SJCRH30 (cell line): ENCODE measurements around the gene PRKG1. TPM values are rescaled to one million over a fixed set of nuclear protein-coding genes. Genes with fewer than 3 reads are reported as not detected.

ENCODE experiments used
- DNase-seq, 2 experiments: peaks; one replicate each; pipeline ENCODE4 v3.0.0-alpha.2; 2015 to 2020
- H3K27ac ChIP-seq: fragments of 250-450 bp; sonication (Bioruptor Pico); 2 replicates; pipeline ENCODE4 v1.5.1; 2020; ENCODE audit warnings: mild to moderate bottlenecking, moderate library complexity
- H3K27me3 ChIP-seq: fragments of 250-450 bp; sonication (Bioruptor Pico); 2 replicates; pipeline ENCODE4 v1.5.1; 2020; ENCODE audit warnings: mild to moderate bottlenecking, moderate library complexity
- H3K36me3 ChIP-seq: fragments of 250-450 bp; sonication (Bioruptor Pico); 2 replicates; pipeline ENCODE4 v1.5.1; 2020; ENCODE audit warnings: mild to moderate bottlenecking, moderate library complexity
- H3K4me1 ChIP-seq: fragments of 250-450 bp; sonication (Bioruptor Pico); 2 replicates; pipeline ENCODE4 v1.5.1; 2020; ENCODE audit warnings: mild to moderate bottlenecking, moderate library complexity
- H3K4me3 ChIP-seq: fragments of 250-450 bp; sonication (Bioruptor Pico); 2 replicates; pipeline ENCODE4 v1.5.1; 2020; ENCODE audit warnings: mild to moderate bottlenecking, moderate library complexity
- H3K9me3 ChIP-seq: fragments of 250-450 bp; sonication (Bioruptor Pico); replicated peaks from 2 replicates; pipeline ENCODE4 v1.5.1; 2020; ENCODE audit warnings: mild to moderate bottlenecking, moderate library complexity
- total RNA-seq: library from RNA; depleted of rRNA; stranded (reverse); fragments of >200 nt; shearing (Covaris generic); gene quantifications from 2 replicates; pipeline ENCODE4 v1.2.3, GENCODE V29; 2014

PRKG1 gene
- total RNA-seq, 1 experiment from 2014 or later, result 3.0 TPM

- Histone ChIP-seq H3K27me3 (no peaks in the 10 kb centered on the region), H3K27ac (no peak overlapping the region), H3K36me3 (no peaks in the 10 kb centered on the region), H3K4me3 (no peak overlapping the region), H3K4me1 (no peaks in the 10 kb centered on the region), H3K9me3 (no peaks in the 10 kb centered on the region)
- no peak for DNase-seq
Observed at GRCh38 chr10:51760864-51761640, 686.8 kb downstream of the PRKG1 start.

GRCh38 chr10:51763746-51764145 lies 689.5 kb downstream of the PRKG1 start:
- DNase-seq, result no peak
- Histone ChIP-seq H3K9me3 (no peaks in the 10 kb centered on the region), H3K4me1 (no peaks in the 10 kb centered on the region; the same call in 1 of the 2 replicates)

GRCh38 chr10:51765284-51765971 lies 691.1 kb downstream of the PRKG1 start:
- Histone ChIP-seq H3K4me1 (peaks cover 2% of the 10 kb centered on the region; the same call in 1 of the 2 replicates), H3K4me3 (no peak overlapping the region), H3K27me3 (no peaks in the 10 kb centered on the region), H3K36me3 (no peaks in the 10 kb centered on the region), H3K9me3 (no peaks in the 10 kb centered on the region), H3K27ac (no peak overlapping the region)
- DNase-seq, result no peak

More at GRCh38 chr10:51763746-51764145, 689.5 kb downstream of the PRKG1 start:
- Histone ChIP-seq H3K36me3 (no peaks in the 10 kb centered on the region), H3K27ac (no peak overlapping the region), H3K4me3 (no peak overlapping the region), H3K27me3 (no peaks in the 10 kb centered on the region)

DNA sequence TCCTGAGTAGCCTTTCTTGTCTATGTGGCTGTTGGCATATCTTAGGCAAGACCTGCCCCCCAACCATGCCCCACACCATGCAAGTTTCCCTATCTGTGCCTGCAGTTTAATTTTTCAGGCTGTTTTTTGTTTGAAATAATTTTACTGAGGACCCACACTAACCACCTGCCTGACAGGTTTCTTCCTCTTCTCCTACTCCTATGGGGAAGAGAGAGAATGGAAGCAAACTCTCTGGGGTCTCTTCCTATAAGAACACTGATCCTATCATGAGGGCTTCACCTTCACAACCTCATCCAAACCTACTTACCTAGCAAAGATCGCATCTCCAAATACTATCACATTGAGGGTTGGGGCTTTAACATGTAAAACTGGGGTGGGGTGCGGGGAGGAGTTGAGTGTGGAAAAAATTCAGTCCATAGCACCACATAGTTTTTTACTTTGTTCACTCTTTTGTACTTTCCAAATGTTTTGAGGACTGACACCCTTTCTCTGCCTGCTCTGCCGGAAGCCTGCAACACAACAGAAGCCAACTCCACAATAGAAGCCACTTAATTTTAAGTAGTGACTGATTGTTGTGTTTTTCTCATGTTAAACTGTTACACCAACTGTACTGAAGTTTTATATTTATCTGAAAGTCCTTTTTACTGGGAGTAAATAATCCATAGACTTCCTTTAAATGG lies 692.3 kb downstream of the PRKG1 start:
- Histone ChIP-seq H3K4me3 (no peak overlapping the region), H3K36me3 (no peaks in the 10 kb centered on the region), H3K27me3 (no peaks in the 10 kb centered on the region), H3K27ac (no peak overlapping the region), H3K9me3 (no peaks in the 10 kb centered on the region), H3K4me1 (peaks cover 2% of the 10 kb centered on the region; the same call in 1 of the 2 replicates)
- no peak for DNase-seq

DNA sequence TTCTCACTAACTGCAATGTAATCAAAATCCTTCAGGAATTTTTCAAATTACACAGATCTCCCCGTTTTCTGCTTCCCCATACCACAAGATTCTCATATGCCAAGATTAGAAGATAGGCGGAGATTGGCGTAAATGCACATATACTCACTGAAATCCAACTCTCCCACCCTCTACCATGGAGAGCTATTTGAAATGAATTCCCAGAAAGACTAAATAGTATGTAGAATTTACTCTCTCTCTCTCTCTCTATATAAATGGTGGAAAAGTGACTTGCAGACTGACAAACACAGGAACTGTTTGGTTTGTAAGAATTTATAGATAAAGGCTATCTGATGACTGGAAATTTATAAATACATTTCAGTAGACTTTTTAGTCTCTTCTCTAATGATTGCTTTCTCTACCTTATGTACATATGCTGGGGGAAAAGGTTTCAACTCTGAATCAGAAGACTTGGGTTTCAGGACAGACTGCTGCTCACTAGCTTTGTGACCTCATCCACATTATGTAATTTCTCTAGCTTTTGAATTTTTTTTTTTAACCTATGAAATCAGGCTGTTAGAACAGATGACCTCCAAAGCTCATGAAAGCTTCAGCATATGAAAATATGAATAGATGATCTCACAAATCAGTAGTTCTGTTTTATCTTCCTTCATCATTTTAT lies 692.9 kb downstream of the PRKG1 start:
- no peak for DNase-seq
- Histone ChIP-seq H3K4me3 (no peak overlapping the region), H3K27ac (no peak overlapping the region), H3K27me3 (no peaks in the 10 kb centered on the region), H3K4me1 (peaks cover 2% of the 10 kb centered on the region; the same call in 1 of the 2 replicates), H3K9me3 (no peaks in the 10 kb centered on the region), H3K36me3 (no peaks in the 10 kb centered on the region)

DNA sequence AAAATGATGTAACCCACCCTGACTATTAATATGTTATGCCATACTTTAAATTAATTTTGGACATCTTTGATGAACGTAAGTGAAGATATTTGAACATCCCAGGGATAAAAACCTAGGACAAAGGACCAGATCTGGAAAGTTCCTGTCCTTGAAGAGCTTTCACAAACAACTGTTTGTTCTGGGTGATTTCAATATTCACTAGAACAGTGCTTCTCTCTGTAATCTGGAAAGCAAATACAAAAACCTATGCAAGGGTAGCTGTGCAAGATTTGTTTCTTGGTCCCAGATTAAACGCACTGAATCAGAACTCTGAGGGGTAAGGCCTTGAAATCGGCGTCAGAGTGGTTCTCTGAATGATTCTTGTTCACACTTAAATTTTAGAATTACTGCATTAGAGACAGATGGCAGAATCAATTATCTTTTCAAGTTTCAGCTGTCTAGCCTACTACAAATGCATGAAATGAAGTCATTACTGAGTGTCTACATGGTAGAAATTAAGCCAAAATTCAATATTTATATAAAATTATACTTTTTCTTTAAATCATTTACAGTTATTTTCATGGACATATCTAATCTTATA lies 694.7 kb downstream of the PRKG1 start:
- no peaks in the 10 kb centered on the region for H3K36me3 ChIP-seq
- H3K4me1 ChIP-seq, result peaks cover 12% of the 10 kb centered on the region
- DNase-seq, result no peak
- H3K9me3 ChIP-seq, result no peaks in the 10 kb centered on the region
- H3K27me3 ChIP-seq, result no peaks in the 10 kb centered on the region
- no peak overlapping the region for H3K4me3 ChIP-seq
- H3K27ac ChIP-seq, result no peak overlapping the region

DNA sequence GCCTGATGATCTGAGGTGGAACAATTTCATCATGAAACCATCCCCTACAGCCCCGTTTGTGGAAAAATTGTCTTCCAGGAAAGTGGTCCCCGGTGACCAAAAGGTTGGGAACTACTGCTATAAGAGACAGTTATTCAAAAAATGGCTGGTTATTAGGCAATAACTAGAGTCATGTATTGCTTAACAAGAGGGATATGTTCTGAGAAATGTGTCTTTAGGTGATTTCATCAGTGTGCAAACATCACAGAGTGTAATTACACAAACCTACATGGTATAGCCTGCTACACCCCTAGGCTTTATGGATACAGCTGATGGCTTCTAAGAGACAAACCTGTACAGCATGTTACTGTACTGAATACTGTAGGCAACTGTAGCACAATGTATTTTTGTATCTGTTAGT lies 696.4 kb downstream of the PRKG1 start:
- no peak overlapping the region for H3K4me3 ChIP-seq
- H3K9me3 ChIP-seq, result no peaks in the 10 kb centered on the region
- H3K4me1 ChIP-seq, result peaks cover 13% of the 10 kb centered on the region
- no peak for DNase-seq
- no peaks in the 10 kb centered on the region for H3K27me3 ChIP-seq
- H3K27ac ChIP-seq, result no peak overlapping the region
- no peaks in the 10 kb centered on the region for H3K36me3 ChIP-seq

DNA sequence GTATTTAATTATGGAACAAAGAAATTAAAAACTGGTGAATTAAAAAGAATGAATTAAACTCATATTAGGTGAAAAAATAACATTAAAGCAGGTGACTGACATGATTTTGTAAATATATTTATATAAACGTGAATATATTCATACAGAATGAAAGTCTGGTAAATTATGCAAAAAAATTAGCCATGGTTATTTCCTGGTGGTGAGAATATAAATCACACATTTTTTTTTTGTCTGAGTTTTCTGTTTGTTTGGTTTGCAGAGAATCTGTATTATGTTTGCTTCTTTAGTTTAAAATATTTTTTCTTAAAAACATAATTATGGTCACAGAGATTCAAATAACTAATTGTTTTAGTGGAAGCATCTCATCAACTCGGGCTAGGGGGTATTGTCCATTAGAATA lies 698.1 kb downstream of the PRKG1 start:
- Histone ChIP-seq H3K27me3 (no peaks in the 10 kb centered on the region), H3K27ac (no peak overlapping the region), H3K4me3 (no peak overlapping the region), H3K9me3 (no peaks in the 10 kb centered on the region), H3K36me3 (no peaks in the 10 kb centered on the region), H3K4me1 (peaks cover 13% of the 10 kb centered on the region)
- no peak for DNase-seq

DNA sequence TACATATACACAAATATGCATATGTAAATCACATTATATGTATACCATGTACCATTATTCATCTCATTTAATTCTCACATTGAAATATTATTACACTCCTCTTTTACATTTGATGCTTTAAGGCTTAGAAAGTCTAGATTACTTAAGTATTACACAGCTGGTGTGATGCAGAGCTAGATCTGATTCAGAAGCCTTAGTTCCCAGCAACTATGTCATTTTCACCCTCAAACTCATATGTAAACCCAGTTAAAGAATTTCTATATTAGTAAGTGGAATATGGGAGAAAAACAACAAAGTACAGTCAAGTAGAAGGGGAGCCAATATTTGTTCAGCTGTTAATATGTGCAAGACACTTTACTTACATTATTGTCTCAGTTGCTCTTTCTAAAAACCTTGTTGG lies 699.4 kb downstream of the PRKG1 start:
- peak in 1 of 2 experiments; percentile 50 for DNase-seq
- no peaks in the 10 kb centered on the region for H3K36me3 ChIP-seq
- no peak overlapping the region for H3K4me3 ChIP-seq
- H3K27ac ChIP-seq, result no peak overlapping the region
- no peaks in the 10 kb centered on the region for H3K27me3 ChIP-seq
- no peaks in the 10 kb centered on the region for H3K9me3 ChIP-seq
- H3K4me1 ChIP-seq, result peaks cover 13% of the 10 kb centered on the region

- no peak for DNase-seq
- Histone ChIP-seq H3K4me1 (no peaks in the 10 kb centered on the region), H3K4me3 (no peak overlapping the region), H3K9me3 (no peaks in the 10 kb centered on the region), H3K27ac (no peak overlapping the region), H3K36me3 (no peaks in the 10 kb centered on the region), H3K27me3 (no peaks in the 10 kb centered on the region)
Observed at GRCh38 chr10:51783941-51784340, 709.7 kb downstream of the PRKG1 start.

- Histone ChIP-seq H3K27me3 (no peaks in the 10 kb centered on the region), H3K36me3 (no peaks in the 10 kb centered on the region)
- no peak for DNase-seq
Observed at GRCh38 chr10:51786016-51786683, 711.9 kb downstream of the PRKG1 start.

GRCh38 chr10:51786684-51787035 lies 712.4 kb downstream of the PRKG1 start:
- Histone ChIP-seq H3K27me3 (no peaks in the 10 kb centered on the region), H3K4me3 (no peak overlapping the region), H3K9me3 (no peaks in the 10 kb centered on the region), H3K4me1 (no peaks in the 10 kb centered on the region), H3K36me3 (no peaks in the 10 kb centered on the region), H3K27ac (no peak overlapping the region)
- no peak for DNase-seq

More at GRCh38 chr10:51786016-51786683, 711.9 kb downstream of the PRKG1 start:
- no peak overlapping the region for H3K27ac ChIP-seq
- no peaks in the 10 kb centered on the region for H3K4me1 ChIP-seq
- no peak overlapping the region for H3K4me3 ChIP-seq
- H3K9me3 ChIP-seq, result no peaks in the 10 kb centered on the region

DNA sequence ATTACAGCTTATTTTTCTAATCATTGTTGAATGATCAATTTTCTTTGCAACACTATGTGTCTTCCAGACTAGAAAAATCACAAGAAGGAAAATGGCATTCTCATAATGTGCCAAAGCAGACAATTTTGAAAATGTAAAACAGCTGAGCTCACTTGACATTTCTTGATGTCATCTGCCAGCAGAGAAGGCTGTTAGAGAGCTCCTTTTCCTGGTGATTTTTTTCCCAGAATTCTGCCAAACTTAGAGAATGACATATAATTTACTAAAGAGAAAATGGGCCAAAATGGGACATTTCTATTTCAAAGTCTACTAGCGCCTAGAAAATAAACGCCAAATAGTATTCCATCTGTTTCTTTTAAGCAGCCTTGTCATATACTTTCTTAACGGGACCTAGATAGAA lies 714.0 kb downstream of the PRKG1 start:
- Histone ChIP-seq H3K27ac (no peak overlapping the region), H3K9me3 (no peaks in the 10 kb centered on the region), H3K4me1 (no peaks in the 10 kb centered on the region), H3K36me3 (no peaks in the 10 kb centered on the region), H3K4me3 (no peak overlapping the region), H3K27me3 (no peaks in the 10 kb centered on the region)
- DNase-seq, result no peak

GRCh38 chr10:51789118-51789517 lies 714.8 kb downstream of the PRKG1 start:
- no peak overlapping the region for H3K27ac ChIP-seq
- no peaks in the 10 kb centered on the region for H3K27me3 ChIP-seq
- DNase-seq, result no peak
- no peak overlapping the region for H3K4me3 ChIP-seq
- no peaks in the 10 kb centered on the region for H3K9me3 ChIP-seq
- H3K4me1 ChIP-seq, result no peaks in the 10 kb centered on the region
- no peaks in the 10 kb centered on the region for H3K36me3 ChIP-seq
